GM19372 (cell line): Measurements from ENCODE around the gene PFN1.
A peak's percentile ranks its signal among the peaks of the same experiment; 100 is the strongest.

Experiments
- ATAC-seq: cut with Tn5 transposase; IDR thresholded peaks from one replicate; pipeline ENCODE4 v1.9.1; 2021; ENCODE audit warnings: mild to moderate bottlenecking, low read depth, moderate library complexity; ENCODE audit not compliant: unreplicated experiment

The PFN1 gene

GRCh38 chr17:4946312-4946976 lies 1.9 kb downstream of the PFN1 start:
- ATAC-seq, result no peak

- no peak for ATAC-seq
Observed at GRCh38 chr17:4945944-4946280, 2.4 kb downstream of the PFN1 start.

DNA sequence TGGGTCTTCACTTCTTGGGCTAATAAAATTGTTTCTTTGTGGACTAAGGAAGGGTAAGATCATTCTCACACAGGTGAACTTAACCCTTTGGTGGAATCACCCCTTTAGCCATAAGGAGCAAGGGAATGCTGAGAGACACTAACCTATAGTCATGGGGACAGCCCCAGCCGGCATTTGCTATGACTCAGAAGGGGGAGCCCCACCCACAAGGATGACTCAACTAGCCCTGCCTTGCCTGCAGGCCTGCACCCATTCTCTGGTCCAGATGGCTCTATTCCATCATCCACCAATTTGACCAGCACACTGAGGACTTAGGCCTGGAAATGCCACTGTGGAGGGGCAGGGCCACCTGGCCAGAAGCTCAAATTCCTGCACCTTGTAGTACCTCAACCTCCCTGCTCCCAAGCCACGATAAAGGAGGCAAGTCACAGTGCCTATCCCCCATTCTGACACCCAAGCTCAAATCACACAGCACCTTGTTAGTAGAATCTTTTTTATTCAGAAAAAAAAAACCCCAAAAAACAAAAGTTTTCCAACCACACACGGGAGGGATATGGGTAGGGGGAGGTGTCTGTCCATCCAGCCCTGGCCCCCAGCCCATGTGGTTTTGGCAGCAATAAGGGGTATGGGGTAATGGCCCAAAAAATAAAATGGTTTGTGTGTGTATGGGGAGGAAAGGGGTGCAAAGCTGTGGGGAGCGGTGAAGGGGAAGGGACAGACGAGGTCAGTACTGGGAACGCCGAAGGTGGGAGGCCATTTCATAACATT lies 3.0 kb downstream of the PFN1 start:
- no peak for ATAC-seq

DNA sequence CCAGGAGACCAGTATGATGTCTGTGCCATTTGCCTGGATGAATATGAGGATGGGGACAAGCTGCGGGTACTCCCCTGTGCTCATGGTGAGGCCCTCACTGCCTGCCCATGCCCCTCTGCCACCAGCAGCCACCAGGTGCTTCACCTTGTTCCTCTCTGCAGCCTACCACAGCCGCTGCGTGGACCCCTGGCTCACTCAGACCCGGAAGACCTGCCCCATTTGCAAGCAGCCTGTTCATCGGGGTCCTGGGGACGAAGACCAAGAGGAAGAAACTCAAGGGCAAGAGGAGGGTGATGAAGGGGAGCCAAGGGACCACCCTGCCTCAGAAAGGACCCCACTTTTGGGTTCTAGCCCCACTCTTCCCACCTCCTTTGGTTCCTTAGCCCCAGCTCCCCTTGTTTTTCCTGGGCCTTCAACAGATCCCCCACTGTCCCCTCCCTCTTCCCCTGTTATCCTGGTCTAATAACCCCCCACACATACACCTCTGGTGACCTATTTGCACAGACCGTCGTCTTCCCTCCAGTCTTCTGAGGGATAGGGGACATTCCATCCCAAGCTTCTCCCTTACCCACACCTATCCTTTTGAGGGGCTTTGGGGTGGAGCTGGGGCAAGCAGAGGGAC lies 3.7 kb downstream of the PFN1 start:
- no peak for ATAC-seq

- ATAC-seq, result no peak
Observed at GRCh38 chr17:4944163-4944553, 4.2 kb downstream of the PFN1 start.

DNA sequence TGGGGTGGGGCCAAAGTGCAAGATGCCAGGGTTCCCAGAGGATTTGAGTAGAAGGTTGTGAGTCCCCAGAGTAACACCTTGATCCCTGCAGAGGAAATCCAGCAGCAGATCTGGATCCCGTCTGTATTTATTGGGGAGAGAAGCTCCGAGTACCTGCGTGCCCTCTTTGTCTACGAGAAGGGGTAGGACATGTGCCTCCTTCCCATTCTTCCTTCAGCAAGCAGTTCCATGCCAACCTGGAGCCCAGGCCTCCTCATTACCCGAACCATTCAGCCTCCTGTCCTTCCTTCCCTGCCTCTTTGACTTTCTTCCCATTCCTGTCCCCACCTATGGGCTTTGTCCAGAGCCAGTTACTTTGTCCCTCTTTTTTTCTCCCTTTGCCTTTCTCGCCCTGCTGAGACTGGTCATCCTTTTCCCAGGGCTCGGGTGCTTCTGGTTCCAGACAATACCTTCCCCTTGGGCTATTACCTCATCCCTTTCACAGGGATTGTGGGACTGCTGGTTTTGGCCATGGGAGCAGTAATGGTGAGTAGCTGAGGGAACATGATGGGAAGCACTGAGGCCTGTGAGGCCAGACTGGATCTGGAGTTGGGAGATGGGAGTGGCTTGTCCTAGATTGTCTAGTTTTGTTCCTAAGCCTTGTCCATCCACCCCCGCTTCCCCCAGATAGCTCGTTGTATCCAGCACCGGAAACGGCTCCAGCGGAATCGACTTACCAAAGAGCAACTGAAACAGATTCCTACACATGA lies 5.4 kb downstream of the PFN1 start:
- ATAC-seq, result no peak

DNA sequence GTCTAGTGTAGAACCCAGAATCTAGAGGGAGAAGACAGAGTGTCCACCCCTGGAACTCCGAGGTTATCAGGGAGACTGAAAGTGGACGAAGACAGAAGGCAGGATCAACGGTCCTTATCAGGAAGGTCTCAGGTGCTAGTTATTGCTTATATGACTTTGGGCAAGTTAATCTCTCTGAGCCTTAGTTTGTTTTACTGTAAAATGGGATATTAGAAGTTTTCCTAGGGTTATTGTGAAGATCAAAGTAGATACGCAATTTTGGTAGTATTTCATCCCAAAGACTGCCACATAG lies 7.1 kb downstream of the PFN1 start:
- ATAC-seq, result no peak

DNA sequence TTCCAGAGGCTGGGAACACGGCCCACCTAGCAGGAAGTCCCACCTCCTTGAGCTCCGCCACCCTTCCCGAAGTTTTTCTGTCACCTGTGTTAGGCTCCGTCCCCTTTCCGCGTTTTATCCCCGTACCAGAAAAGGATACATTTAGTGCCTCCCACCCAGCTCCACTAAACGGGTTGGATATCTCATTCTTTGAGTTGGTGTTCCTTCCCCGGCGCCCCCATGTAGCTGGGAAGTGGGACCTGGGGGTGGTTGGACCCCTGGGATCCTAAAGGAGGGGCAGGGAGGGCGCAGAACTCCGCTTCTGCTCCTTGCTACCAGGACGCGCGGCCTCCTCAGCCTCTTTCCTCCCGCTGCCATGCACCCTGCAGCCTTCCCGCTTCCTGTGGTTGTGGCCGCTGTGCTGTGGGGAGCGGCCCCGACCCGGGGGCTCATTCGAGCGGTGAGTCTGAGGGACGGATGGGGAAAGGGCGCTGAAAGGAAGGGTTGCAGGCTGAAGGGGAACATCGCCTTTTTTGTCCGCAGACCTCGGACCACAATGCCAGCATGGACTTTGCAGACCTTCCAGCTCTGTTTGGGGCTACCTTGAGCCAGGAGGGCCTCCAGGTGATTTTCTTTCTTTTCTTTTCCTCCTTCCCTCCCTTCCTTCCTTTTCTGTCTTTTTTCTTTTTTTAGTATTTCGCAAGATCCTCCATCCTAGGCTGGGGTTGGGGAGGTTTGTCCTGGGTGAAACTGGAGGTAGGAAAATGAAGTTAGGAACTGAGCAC lies 7.6 kb downstream of the PFN1 start:
- no peak for ATAC-seq

- peak; percentile 85 for ATAC-seq
Observed at GRCh38 chr17:4939796-4940554, 8.4 kb downstream of the PFN1 start, which contains the start of the genes RNF167 and SLC25A11. Gene RNF167, plus strand, starts transcription at chr17:4940268. Its CDS starts 642 bp downstream, at chr17:4940910. Gene SLC25A11, minus strand, starts transcription at chr17:4940046. Its CDS starts 136 bp downstream, at chr17:4939910.

DNA sequence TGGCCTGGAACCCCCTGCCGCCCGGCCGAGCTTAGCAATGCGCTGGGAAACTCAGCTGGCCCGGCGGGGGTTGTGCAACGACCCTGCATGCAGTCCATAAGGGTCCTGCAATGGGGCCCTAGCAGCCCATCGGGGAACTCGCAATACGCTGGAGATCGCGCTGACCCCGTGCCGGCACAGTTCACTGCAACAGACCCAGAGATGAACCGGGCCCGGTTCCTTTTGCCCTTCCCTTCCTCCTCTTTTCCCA lies 8.9 kb downstream of the PFN1 start:
- ATAC-seq, result peak; percentile 8

- ATAC-seq, result no peak
Observed at GRCh38 chr17:4938688-4939545, 9.4 kb downstream of the PFN1 start.

- no peak for ATAC-seq
Observed at GRCh38 chr17:4938069-4938491, 10.2 kb downstream of the PFN1 start.

DNA sequence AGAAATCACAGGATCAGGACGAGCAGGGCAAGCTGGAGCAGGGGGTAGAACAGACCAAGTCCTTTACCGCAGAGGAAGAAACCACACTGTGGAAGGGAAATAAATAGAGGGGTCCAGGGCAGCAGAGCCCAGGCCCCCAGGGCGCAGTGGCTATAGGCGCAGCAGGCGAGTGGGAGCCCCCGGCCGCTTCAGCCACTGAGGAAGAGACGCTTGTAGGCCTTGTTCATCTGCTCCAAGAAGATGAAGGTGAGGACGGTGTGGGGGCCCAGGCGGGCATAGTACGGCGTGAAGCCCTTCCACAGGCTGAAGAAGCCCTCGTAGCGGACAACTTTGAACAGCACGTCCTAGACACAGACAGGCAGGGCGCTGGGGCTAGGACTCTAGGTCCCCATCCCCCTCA lies 10.8 kb downstream of the PFN1 start:
- ATAC-seq, result no peak

- no peak for ATAC-seq
Observed at GRCh38 chr17:4936436-4936835, 11.9 kb downstream of the PFN1 start.

DNA sequence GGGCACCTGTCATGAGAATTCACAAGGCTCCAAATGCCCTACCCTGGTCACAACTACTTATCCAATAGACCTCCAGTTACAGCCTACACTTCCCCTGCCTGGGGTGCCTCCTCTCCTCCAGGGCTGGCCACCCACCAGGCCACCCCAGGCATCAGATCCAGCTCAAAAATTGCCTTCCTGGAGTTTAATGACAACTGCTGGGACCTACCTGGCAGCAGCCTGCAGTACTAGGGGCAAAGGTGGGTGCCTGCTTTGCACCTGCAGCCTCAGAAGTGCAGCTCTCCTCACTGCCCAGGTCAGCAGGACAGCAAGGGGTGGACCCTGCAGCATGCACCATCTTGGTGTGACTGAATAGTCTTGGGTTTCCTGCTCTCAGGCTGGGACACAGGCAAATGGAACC lies 12.7 kb downstream of the PFN1 start:
- ATAC-seq, result no peak

GRCh38 chr17:4934173-4934979 lies 14.0 kb downstream of the PFN1 start:
- no peak for ATAC-seq

GRCh38 chr17:4933646-4934045 lies 14.7 kb downstream of the PFN1 start:
- no peak for ATAC-seq

DNA sequence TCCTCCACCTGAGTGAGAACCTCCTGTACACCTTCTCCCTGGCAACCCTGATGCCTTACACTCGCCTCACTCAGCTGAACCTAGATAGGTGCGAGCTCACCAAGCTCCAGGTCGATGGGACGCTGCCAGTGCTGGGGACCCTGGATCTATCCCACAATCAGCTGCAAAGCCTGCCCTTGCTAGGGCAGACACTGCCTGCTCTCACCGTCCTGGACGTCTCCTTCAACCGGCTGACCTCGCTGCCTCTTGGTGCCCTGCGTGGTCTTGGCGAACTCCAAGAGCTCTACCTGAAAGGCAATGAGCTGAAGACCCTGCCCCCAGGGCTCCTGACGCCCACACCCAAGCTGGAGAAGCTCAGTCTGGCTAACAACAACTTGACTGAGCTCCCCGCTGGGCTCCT lies 15.6 kb downstream of the PFN1 start:
- no peak for ATAC-seq
